Upper lobe of left lung (tissue), 4 donors: ENCODE measurements around the gene NT5E.

Experiments used
- POLR2A ChIP-seq, 4 donors: fragments of 450-650 bp; IDR thresholded peaks; one replicate each; pipeline ENCODE4 v1.5.1; 2016 to 2017; ENCODE audit warnings: antibody characterized with exemption in 4 of 4, mild to moderate bottlenecking in 2 of 4
- POLR2AphosphoS5 ChIP-seq, 2 donors: sonication (generic); formaldehyde crosslinking; IDR thresholded peaks; one replicate each; pipeline ENCODE4 v1.5.1; 2017; ENCODE audit warnings: antibody characterized with exemption in 2 of 2
- TF ChIP-seq, protein P1 (sequence below), 6 experiments: fragments of 450-650 bp in 4 of 6; fragments of 200-600 bp in 2 of 6; sonication (generic) in 2 of 6; IDR thresholded peaks; one replicate each; pipeline ENCODE4 v1.5.1; 2016 to 2019; ENCODE audit warnings: antibody characterized with exemption in 6 of 6

DNA sequence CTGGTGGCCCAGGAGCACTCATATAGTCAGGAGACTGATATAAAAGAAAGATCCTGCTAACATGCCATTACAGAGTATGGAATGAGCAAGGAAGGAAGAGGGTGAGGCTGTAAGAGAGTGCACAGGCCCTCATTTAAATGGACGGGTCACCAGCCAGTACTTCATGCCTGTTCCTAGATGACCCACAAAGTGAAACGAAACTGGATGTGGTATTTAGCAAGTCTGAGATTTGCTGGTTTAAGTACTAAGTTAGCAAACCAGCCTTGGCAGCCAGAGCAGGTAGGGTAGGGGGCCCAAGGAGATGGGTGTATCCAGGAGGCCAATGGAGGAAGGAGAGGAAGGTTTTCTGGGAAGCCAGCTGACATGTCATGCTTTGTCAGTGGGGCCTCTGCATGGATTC lies 15.9 kb downstream of the NT5E start:
- TF ChIP-seq POLR2A (IDR thresholded peaks at IDR 0.05) (no peak), POLR2AphosphoS5 (IDR thresholded peaks at IDR 0.05) (no peak)
- TF ChIP-seq, protein P1, sequence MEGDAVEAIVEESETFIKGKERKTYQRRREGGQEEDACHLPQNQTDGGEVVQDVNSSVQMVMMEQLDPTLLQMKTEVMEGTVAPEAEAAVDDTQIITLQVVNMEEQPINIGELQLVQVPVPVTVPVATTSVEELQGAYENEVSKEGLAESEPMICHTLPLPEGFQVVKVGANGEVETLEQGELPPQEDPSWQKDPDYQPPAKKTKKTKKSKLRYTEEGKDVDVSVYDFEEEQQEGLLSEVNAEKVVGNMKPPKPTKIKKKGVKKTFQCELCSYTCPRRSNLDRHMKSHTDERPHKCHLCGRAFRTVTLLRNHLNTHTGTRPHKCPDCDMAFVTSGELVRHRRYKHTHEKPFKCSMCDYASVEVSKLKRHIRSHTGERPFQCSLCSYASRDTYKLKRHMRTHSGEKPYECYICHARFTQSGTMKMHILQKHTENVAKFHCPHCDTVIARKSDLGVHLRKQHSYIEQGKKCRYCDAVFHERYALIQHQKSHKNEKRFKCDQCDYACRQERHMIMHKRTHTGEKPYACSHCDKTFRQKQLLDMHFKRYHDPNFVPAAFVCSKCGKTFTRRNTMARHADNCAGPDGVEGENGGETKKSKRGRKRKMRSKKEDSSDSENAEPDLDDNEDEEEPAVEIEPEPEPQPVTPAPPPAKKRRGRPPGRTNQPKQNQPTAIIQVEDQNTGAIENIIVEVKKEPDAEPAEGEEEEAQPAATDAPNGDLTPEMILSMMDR (IDR thresholded peaks at IDR 0.05) = no peak
